Esophagus squamous epithelium (tissue), 5 donors: ENCODE measurements around the gene CENPM. TPM values are rescaled to one million over a fixed set of nuclear protein-coding genes. Genes with fewer than 3 reads are reported as not detected.
A peak's percentile ranks its signal among the peaks of the same experiment; 100 is the strongest.

ENCODE experiments used
- DNase-seq: peaks from one replicate; lab custom pipeline; 2025; lab: John Stamatoyannopoulos, UW
- H3K27ac ChIP-seq, 4 donors: fragments of 200-600 bp; sonication (generic); one replicate each; pipeline ENCODE4 v1.5.1; 2016 to 2019; ENCODE audit warnings: mild to moderate bottlenecking in 1 of 4
- H3K27me3 ChIP-seq, 4 donors: fragments of 200-600 bp; sonication (generic); 1 replicate in 3 of 4; 2 replicates in 1 of 4; pipeline versions ENCODE4 v1.5.1 to v1.6.0; 2017 to 2021; ENCODE audit warnings: antibody characterized with exemption in 1 of 4
- H3K36me3 ChIP-seq, 3 donors: fragments of 200-600 bp; sonication (generic); one replicate each; pipeline ENCODE4 v1.5.1; 2016 to 2019
- H3K4me1 ChIP-seq, 3 donors: fragments of 200-600 bp; sonication (generic); one replicate each; pipeline ENCODE4 v1.5.1; 2017 to 2019
- H3K4me3 ChIP-seq, 4 donors: fragments of 200-600 bp; sonication (generic); 1 replicate in 3 of 4; 2 replicates in 1 of 4; pipeline ENCODE4 v1.5.1; 2016 to 2019; ENCODE audit warnings: mild to moderate bottlenecking in 2 of 4, moderate library complexity in 1 of 4
- H3K9me3 ChIP-seq, 3 donors: fragments of 200-600 bp; sonication (generic); one replicate each; pipeline ENCODE4 v1.5.1; 2016 to 2019
- POLR2A ChIP-seq, 4 donors: fragments of 450-650 bp; IDR thresholded peaks; one replicate each; pipeline ENCODE4 v1.6.1; 2017; ENCODE audit warnings: antibody characterized with exemption in 4 of 4, mild to moderate bottlenecking in 4 of 4, moderate library complexity in 3 of 4
- WGBS, 2 donors: methylation state at CpG; one replicate each; pipeline ENCODE4 v1.1.5; 2018; 5-methylcytosine and 5-hydroxymethylcytosine counted together
- intact Hi-C: fragments of 100-400 bp; cut with DNase I; formaldehyde crosslinking; loops from one replicate; pipeline ENCODE4 v1.15.0; 2022
- total RNA-seq, 4 donors: library from RNA; depleted of rRNA; stranded (reverse); fragments of >200 nt; gene quantifications; one replicate each; pipeline ENCODE4 v1.1.0, GENCODE V29; 2016
- TF ChIP-seq, protein P1 (sequence below), 6 experiments: fragments of 450-650 bp in 4 of 6; fragments of 200-600 bp in 2 of 6; sonication (generic) in 2 of 6; IDR thresholded peaks; one replicate each; pipeline ENCODE4 v1.5.1; 2016 to 2019; ENCODE audit warnings: antibody characterized with exemption in 6 of 6, mild to moderate bottlenecking in 4 of 6, moderate library complexity in 4 of 6
- donor health status: DM: yes; HTN: yes; CAD: no.

CENPM gene
- total RNA-seq, 4 donors from 2014 or later, result 6.9 to 12.6 (median 10.5) TPM

DNA sequence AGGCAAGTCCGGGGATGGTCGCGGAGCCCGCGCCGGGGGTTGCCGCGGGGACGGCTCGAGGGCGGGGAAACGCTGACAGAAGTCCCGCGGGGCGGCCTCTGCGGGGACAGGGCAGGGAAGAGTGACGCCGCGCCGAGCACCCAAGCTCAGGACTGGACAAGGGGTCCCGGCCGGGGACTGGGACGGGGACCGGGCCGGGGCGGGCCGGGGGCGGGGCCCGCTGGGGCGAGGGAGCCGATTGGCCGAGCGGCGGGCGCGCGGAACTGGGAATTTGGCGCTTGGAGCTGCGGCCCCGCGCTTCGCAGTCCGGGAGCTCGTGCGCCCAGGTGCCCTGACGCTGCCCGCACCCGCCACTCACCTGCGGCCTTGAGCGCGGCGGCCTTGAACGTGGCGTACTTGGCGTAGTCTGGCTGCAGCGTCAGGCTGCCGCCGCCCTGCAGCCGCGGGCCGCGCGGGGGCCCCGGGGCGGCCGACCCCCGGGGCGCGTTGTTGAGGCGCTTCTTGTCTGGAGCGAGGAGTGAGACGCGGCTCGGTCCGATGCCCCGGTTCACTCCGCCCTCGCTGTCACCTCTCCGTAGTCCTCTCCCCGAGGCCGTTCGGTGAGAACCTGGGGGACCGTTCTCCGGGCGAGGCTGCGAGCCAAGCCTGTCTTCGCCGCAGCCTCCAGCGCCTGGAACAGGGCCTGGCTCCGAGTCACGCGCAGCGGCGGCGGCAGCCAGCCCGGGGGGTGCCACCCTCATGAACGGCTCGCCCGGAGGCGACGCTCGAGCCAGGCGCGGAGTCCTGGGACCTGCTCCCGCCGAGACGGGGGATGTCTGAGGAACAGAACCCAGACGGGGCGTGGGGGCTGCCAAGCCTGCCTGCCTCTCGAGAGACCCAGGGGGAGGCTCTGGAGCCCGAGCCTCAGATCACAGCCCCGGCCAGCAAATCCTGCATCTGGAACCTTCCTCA, 36.6 kb downstream of the CENPM start:
- intact Hi-C loops, result no loop called here
- Histone ChIP-seq H3K4me3 (peak overlapping the region; percentile 11 to 63 (median 28)), H3K4me1 (peaks cover 16 to 55% (median 35%) of the 10 kb centered on the region in 3 donors), H3K27me3 (peaks cover 26 to 67% (median 31%) of the 10 kb centered on the region in 4 donors), H3K9me3 (no peaks in the 10 kb centered on the region), H3K27ac (no peak overlapping the region), H3K36me3 (peaks cover 9 to 27% (median 15%) of the 10 kb centered on the region in 3 donors)
- no peak for DNase-seq
- TF ChIP-seq, protein P1, sequence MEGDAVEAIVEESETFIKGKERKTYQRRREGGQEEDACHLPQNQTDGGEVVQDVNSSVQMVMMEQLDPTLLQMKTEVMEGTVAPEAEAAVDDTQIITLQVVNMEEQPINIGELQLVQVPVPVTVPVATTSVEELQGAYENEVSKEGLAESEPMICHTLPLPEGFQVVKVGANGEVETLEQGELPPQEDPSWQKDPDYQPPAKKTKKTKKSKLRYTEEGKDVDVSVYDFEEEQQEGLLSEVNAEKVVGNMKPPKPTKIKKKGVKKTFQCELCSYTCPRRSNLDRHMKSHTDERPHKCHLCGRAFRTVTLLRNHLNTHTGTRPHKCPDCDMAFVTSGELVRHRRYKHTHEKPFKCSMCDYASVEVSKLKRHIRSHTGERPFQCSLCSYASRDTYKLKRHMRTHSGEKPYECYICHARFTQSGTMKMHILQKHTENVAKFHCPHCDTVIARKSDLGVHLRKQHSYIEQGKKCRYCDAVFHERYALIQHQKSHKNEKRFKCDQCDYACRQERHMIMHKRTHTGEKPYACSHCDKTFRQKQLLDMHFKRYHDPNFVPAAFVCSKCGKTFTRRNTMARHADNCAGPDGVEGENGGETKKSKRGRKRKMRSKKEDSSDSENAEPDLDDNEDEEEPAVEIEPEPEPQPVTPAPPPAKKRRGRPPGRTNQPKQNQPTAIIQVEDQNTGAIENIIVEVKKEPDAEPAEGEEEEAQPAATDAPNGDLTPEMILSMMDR (IDR thresholded peaks at IDR 0.05), result no peak
- no peak for TF ChIP-seq POLR2A (IDR thresholded peaks at IDR 0.05)
- WGBS, 2 donors, result 15% methylated on average over 4 of the region's 112 CpGs; no CpG with 5 or more reads in 1 of the 2 donors

DNA sequence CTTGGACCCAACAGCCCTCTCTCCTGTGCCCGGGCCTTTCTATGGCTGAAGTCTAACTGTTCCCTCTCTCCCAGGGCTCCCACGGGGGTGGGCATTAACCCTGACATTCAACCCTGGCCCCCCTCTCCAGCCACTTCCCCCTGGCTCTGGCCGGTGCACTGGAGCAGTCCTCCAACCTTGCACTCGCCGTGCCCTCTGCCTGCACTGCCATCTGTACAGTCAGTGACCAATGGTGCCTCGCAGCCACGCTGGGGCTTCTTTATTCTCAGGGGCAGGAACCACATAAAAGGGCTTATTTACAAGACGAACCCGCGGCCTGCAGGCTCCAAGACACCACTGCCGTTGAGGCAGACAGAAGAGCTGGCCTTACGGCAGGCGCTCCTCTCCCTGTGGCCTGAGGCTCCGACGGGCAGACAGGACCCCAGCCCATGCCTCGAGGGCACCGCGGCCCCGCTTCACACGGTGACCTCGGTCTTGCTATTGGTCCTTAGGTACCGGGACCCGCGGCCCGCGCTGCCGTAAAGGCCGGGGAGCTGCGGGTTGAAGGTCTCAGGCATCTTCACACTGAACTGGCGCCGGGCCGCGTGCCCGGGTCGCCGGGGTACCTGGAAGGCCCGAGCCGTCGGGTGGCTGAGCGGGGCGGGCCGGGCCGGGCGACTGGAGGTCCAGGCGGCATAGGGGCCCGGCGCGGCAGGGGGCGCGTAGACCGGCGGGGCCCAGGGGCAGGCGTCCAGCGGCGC, 37.5 kb downstream of the CENPM start:
- Histone ChIP-seq H3K4me1 (peaks cover 13 to 47% (median 27%) of the 10 kb centered on the region in 3 donors), H3K27ac (peak overlapping the region in 1 of 4 donors; percentile 9), H3K27me3 (peaks cover 26 to 58% (median 27%) of the 10 kb centered on the region in 4 donors), H3K36me3 (peaks cover 18 to 35% (median 22%) of the 10 kb centered on the region in 3 donors), H3K9me3 (no peaks in the 10 kb centered on the region), H3K4me3 (peak overlapping the region in 3 of 4 donors; percentile 11 to 63 (median 41))
- DNase-seq, result no peak
- TF ChIP-seq, protein P1 (IDR thresholded peaks at IDR 0.05), result no peak
- TF ChIP-seq POLR2A (IDR thresholded peaks at IDR 0.05), result no peak
- 53% methylated on average over 4 of the region's 55 CpGs; no CpG with 5 or more reads in 1 of the 2 donors for WGBS, 2 donors
- intact Hi-C loops, result no loop called here

DNA sequence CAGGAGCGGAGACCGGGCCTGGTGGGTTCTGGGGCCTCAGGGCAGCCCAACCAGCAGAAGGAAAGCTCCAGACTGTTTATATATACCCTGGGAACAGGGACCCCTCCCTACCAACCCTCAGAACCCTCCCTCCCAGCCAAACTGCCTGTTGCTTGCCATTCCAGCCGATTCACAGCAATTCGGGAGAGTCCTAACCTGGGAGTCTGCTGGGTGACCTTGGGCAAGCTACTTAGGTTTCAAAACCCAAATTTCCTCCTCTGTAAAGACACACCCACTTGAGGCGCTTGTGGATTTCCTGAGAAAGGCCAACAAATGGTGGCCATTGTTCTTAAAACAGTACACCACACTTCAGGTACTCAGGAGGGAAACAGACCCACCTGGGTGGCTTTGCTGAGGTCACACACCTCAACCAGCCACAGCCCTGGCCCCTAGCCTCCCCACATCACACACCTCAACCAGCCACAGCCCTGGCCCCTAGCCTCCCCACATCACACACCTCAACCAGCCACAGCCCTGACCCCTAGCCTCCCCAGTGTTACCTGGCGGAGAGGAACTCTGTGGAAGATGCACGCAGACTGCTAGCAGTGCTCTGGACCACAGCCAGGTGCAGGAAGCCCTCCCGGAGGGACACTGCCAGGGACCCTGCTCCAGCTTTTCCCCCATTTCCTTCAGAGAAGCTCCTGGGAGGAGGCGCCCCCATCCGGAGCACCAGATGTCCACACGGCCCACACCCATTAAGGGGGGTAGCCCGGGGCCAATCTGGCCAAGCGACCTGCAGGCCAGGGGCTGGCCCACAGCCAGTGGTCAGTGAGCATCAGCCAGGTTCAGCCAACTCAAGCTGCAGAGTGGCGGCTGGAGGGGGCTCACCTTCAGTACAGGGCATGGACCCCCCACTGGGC, 38.3 kb downstream of the CENPM start:
- intact Hi-C loops, result no loop called here
- Histone ChIP-seq H3K4me3 (no peak overlapping the region), H3K27ac (peak overlapping the region in 1 of 4 donors; percentile 9), H3K4me1 (peaks cover 13 to 39% (median 19%) of the 10 kb centered on the region in 3 donors), H3K9me3 (no peaks in the 10 kb centered on the region), H3K36me3 (peaks cover 22 to 44% (median 22%) of the 10 kb centered on the region in 3 donors), H3K27me3 (peaks cover 19 to 50% (median 24%) of the 10 kb centered on the region in 4 donors)
- no peak for TF ChIP-seq POLR2A (IDR thresholded peaks at IDR 0.05)
- TF ChIP-seq, protein P1 (IDR thresholded peaks at IDR 0.05), result no peak
- no peak for DNase-seq
- WGBS, 2 donors, result 44 to 60% methylated on average over 2 to 10 of the region's 14 CpGs

DNA sequence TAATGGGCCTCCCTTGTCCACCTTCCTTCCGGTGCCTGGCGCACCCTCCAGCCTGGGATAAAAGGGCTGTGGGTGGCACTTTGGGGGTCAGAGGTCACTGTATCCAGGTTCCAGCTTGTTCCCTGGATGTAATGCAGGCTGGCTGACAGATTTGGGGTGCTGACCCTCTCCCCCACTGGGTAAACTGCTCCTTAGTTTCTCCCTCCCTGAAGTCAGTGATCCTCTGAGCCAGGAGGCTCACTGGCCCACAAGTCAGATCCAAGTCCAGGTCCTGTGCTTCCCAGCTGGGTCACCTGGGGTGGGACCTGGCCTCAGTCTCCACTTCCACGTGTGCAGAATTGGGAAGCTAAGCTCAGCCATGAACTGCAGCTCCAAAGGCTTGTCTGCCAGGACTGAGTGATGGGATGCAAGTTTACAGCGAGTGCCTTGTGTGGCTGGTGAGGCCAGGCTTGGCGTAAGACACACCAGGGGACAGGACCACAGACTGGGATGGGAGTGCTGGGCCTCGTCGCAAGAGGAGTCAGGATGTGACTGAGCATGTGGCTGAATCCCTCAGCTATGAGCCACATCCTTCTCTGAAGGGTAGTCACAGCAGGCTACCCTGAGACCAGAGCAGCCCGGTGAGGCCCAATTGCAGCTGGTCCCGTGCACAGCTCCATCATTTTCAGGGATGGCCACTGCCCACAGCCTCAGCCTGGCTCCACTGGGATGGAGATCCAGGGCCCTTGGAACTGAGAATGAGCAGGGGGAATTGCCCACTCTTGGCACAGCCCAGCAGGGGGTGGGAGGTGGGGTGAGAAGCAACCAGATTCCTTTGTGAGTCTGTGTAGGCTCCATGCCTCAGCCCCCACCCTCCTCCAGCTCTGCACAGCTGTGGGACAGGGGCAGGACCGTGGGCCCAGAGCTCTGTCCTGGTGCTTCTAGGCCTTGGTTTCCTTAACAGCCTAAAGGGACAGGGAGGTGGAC, 39.2 kb downstream of the CENPM start:
- no peak overlapping the region for H3K27ac ChIP-seq
- 67 to 85% methylated on average over 4 to 5 of the region's 10 CpGs for WGBS, 2 donors
- peaks cover 13 to 38% (median 18%) of the 10 kb centered on the region in 3 donors for H3K4me1 ChIP-seq

More for the DNA sequence above, 39.2 kb downstream of the CENPM start:
- H3K27me3 ChIP-seq, result peaks cover 14 to 41% (median 17%) of the 10 kb centered on the region in 4 donors
- H3K36me3 ChIP-seq, result peaks cover 22 to 53% (median 29%) of the 10 kb centered on the region in 3 donors
- no peaks in the 10 kb centered on the region for H3K9me3 ChIP-seq
- H3K4me3 ChIP-seq, result no peak overlapping the region
- intact Hi-C loops, result no loop called here
- DNase-seq, result no peak
- TF ChIP-seq, protein P1 (IDR thresholded peaks at IDR 0.05), result no peak
- no peak for TF ChIP-seq POLR2A (IDR thresholded peaks at IDR 0.05)
